WTC11 (cell line): ENCODE results near the gene RNF208. TPM values are rescaled to one million over a fixed set of nuclear protein-coding genes. Genes with fewer than 3 reads are reported as not detected.

ENCODE experiments used
- ATAC-seq: fragments of 200-7000 bp; cut with Tn5 transposase; 2 replicates; pipeline ENCODE4 v1.10.0; 2021; ENCODE audit warnings: mild to moderate bottlenecking, moderate library complexity
- CTCF ChIA-PET: fragments of 300-600 bp; sonication (Branson Sonifier 250); formaldehyde crosslinking; loops from one replicate; lab custom pipeline; 2021; ENCODE audit warnings: antibody characterized with exemption; lab: Charles Lee
- POLR2A ChIA-PET: fragments of 350-600 bp; sonication (Branson Sonifier 250); formaldehyde crosslinking; loops from one replicate; lab custom pipeline; 2021; ENCODE audit warnings: antibody characterized with exemption; lab: Charles Lee
- DNase-seq: peaks from one replicate; pipeline ENCODE4 v3.0.0; 2021; ENCODE audit warnings: low spot score
- H3K27ac Mint-ChIP-seq: 2 replicates; pipeline ENCODE4 v1.8.0; 2021; ENCODE audit warnings: mixed read lengths
- H3K27me3 Mint-ChIP-seq: 2 replicates; pipeline ENCODE4 v1.8.0; 2021; ENCODE audit warnings: low read depth, mild to moderate bottlenecking, moderate library complexity, mixed read lengths
- H3K36me3 Mint-ChIP-seq: 2 replicates; pipeline ENCODE4 v1.8.0; 2021; ENCODE audit warnings: mixed read lengths
- H3K4me1 Mint-ChIP-seq: 2 replicates; pipeline ENCODE4 v1.8.0; 2022; ENCODE audit warnings: mixed read lengths
- H3K4me3 Mint-ChIP-seq: 2 replicates; pipeline ENCODE4 v1.8.0; 2021; ENCODE audit warnings: mild to moderate bottlenecking, moderate library complexity, mixed read lengths
- H3K9me3 Mint-ChIP-seq: 2 replicates; pipeline ENCODE4 v1.8.0; 2021; ENCODE audit warnings: mixed read lengths
- AR ChIP-seq: fragments of 250-450 bp; sonication (Bioruptor Pico); IDR thresholded peaks from 2 replicates; pipeline ENCODE4 v1.9.0; 2021; ENCODE audit warnings: mild to moderate bottlenecking
- CBFB ChIP-seq: sonication (generic); formaldehyde crosslinking; IDR thresholded peaks from 2 replicates; pipeline ENCODE4 v1.8.1; 2022; ENCODE audit warnings: mild to moderate bottlenecking, low read depth, missing genetic modification reagents
- CREM ChIP-seq: sonication (generic); formaldehyde crosslinking; IDR thresholded peaks from 2 replicates; pipeline ENCODE4 v1.8.1; 2022; ENCODE audit warnings: mild to moderate bottlenecking, missing genetic modification reagents, moderate library complexity
- E2F5 ChIP-seq: sonication (generic); formaldehyde crosslinking; IDR thresholded peaks from 2 replicates; pipeline ENCODE4 v1.8.1; 2022; ENCODE audit warnings: mild to moderate bottlenecking, moderate library complexity, missing genetic modification reagents
- ESRRA ChIP-seq: sonication (generic); formaldehyde crosslinking; IDR thresholded peaks from 2 replicates; pipeline ENCODE4 v1.8.1; 2022; ENCODE audit warnings: mild to moderate bottlenecking, missing genetic modification reagents, borderline replicate concordance
- ETV6 ChIP-seq: sonication (generic); formaldehyde crosslinking; IDR thresholded peaks from 2 replicates; pipeline ENCODE4 v1.8.1; 2022; ENCODE audit warnings: mild to moderate bottlenecking, missing genetic modification reagents
- FOXK1 ChIP-seq: sonication (generic); formaldehyde crosslinking; IDR thresholded peaks from 2 replicates; pipeline ENCODE4 v1.8.0; 2022; ENCODE audit warnings: mild to moderate bottlenecking, moderate library complexity, missing genetic modification reagents
- GTF2I ChIP-seq: fragments of 250-450 bp; sonication (Bioruptor Pico); conservative IDR thresholded peaks from 2 replicates; pipeline ENCODE4 v1.4.0; 2021; ENCODE audit warnings: mild to moderate bottlenecking
- HMGA2 ChIP-seq: fragments of 250-450 bp; sonication (Bioruptor Pico); IDR thresholded peaks from 2 replicates; pipeline ENCODE4 v1.4.0; 2021; ENCODE audit warnings: mild to moderate bottlenecking, moderate library complexity
- MLX ChIP-seq: sonication (generic); formaldehyde crosslinking; IDR thresholded peaks from 2 replicates; pipeline ENCODE4 v1.8.1; 2023; ENCODE audit warnings: mild to moderate bottlenecking, missing genetic modification reagents, moderate library complexity
- MXD4 ChIP-seq: fragments of 250-450 bp; sonication (Bioruptor Pico); IDR thresholded peaks from 2 replicates; pipeline ENCODE4 v1.8.0; 2021; ENCODE audit warnings: mild to moderate bottlenecking, moderate library complexity, borderline replicate concordance
- NR2C2 ChIP-seq: sonication (generic); formaldehyde crosslinking; IDR thresholded peaks from 2 replicates; pipeline ENCODE4 v1.8.0; 2022; ENCODE audit warnings: mild to moderate bottlenecking, missing genetic modification reagents
- OVOL2 ChIP-seq: fragments of 250-450 bp; sonication (Bioruptor Pico); IDR thresholded peaks from 2 replicates; pipeline ENCODE4 v1.9.0; 2021; ENCODE audit warnings: mild to moderate bottlenecking, borderline replicate concordance
- TEAD1 ChIP-seq: sonication (generic); formaldehyde crosslinking; IDR thresholded peaks from 2 replicates; pipeline ENCODE4 v1.8.0; 2022; ENCODE audit warnings: mild to moderate bottlenecking, missing genetic modification reagents
- TP53 ChIP-seq: sonication (generic); formaldehyde crosslinking; IDR thresholded peaks from 2 replicates; pipeline ENCODE4 v1.8.1; 2023; ENCODE audit warnings: mild to moderate bottlenecking, missing genetic modification reagents
- ZBTB43 ChIP-seq: sonication (generic); formaldehyde crosslinking; IDR thresholded peaks from 2 replicates; pipeline ENCODE4 v1.8.1; 2023; ENCODE audit warnings: mild to moderate bottlenecking, missing genetic modification reagents
- ZNF219 ChIP-seq: sonication (generic); formaldehyde crosslinking; IDR thresholded peaks from 2 replicates; pipeline ENCODE4 v1.8.0; 2023; ENCODE audit warnings: missing genetic modification reagents, mild to moderate bottlenecking, borderline replicate concordance
- ZNF532 ChIP-seq: fragments of 250-450 bp; sonication (Bioruptor Pico); IDR thresholded peaks from 2 replicates; pipeline ENCODE4 v1.9.0; 2021; ENCODE audit warnings: mild to moderate bottlenecking, borderline replicate concordance
- ZSCAN18 ChIP-seq: fragments of 250-450 bp; sonication (Bioruptor Pico); IDR thresholded peaks from 2 replicates; pipeline ENCODE4 v2.1.2; 2022; ENCODE audit warnings: mild to moderate bottlenecking, moderate library complexity
- total RNA-seq: library from RNA; stranded (reverse); gene quantifications from 3 replicates; pipeline ENCODE4 v1.2.3, GENCODE V29; 2021

Gene RNF208
- total RNA-seq, 1 experiment from 2014 or later: 14.8 TPM

- no peak for TF ChIP-seq MXD4 (CRISPR knock-in tag)
- peak; percentile 61; the same call in 1 of the 2 replicates for TF ChIP-seq ZBTB43 (CRISPR knock-in tag)
- no peak for TF ChIP-seq ZSCAN18
- peak; percentile 52 for TF ChIP-seq HMGA2 (CRISPR knock-in tag)
- 0 out of 2 replicates have a peak, but pooled peaks have one; percentile 28 for TF ChIP-seq TP53 (CRISPR knock-in tag)
- TF ChIP-seq ETV6 (CRISPR knock-in tag): peak; percentile 83
- TF ChIP-seq CREM: 0 out of 2 replicates have a peak, but pooled peaks have one; percentile 68
- TF ChIP-seq OVOL2 (CRISPR knock-in tag): no peak; the same call in 1 of the 2 replicates
- TF ChIP-seq MLX: no peak
- TF ChIP-seq NR2C2 (CRISPR knock-in tag): no peak
- peak; percentile 67; the same call in 1 of the 2 replicates for TF ChIP-seq E2F5 (CRISPR knock-in tag)
- peak; percentile 22; the same call in 1 of the 2 replicates for TF ChIP-seq ZNF532 (CRISPR knock-in tag)
Observed at GRCh38 chr9:137240841-137241489, 18.9 kb upstream of the RNF208 start, which contains the start of gene TUBB4B (continued).

- H3K4me1 Mint-ChIP-seq: peaks cover 40% of the 10 kb centered on the region
- H3K36me3 Mint-ChIP-seq: peaks cover 20% of the 10 kb centered on the region
- H3K9me3 Mint-ChIP-seq: no peaks in the 10 kb centered on the region
- H3K27me3 Mint-ChIP-seq: no peaks in the 10 kb centered on the region
- ATAC-seq (no peak), DNase-seq (peak; percentile 38)
- ChIA-PET POLR2A (interaction anchor here (0.6 to 1.8 kb wide), 29 partner anchors 13 to 652 kb away, joined by 3 to 30 read pairs (median 4); partner anchors contain the start of genes LRRC26, MAN1B1, NELFB and NRARP), CTCF (interaction anchor here (0.7 to 2.4 kb wide), 29 partner anchors 11 to 211 kb away, joined by 3 to 14 read pairs (median 4); partner anchors contain the start of genes CYSRT1, EXD3, MAN1B1 and NOXA1)
- H3K27ac Mint-ChIP-seq: no peak overlapping the region
- H3K4me3 Mint-ChIP-seq: peak overlapping the region; percentile 73
- no peak for TF ChIP-seq AR
- TF ChIP-seq CBFB: 0 out of 2 replicates have a peak, but pooled peaks have one; percentile 63
- TF ChIP-seq ZNF219 (CRISPR knock-in tag): peak; percentile 75; the same call in 1 of the 2 replicates
- TF ChIP-seq ZBTB43 (CRISPR knock-in tag): peak; percentile 80; the same call in 1 of the 2 replicates
- peak; percentile 76; the same call in 1 of the 2 replicates for TF ChIP-seq ESRRA (CRISPR knock-in tag)
- peak; percentile 34; the same call in 1 of the 2 replicates for TF ChIP-seq FOXK1 (CRISPR knock-in tag)
- TF ChIP-seq TEAD1 (CRISPR knock-in tag): peak; percentile 79; the same call in 1 of the 2 replicates
- no peak for TF ChIP-seq GTF2I (CRISPR knock-in tag)
Observed at GRCh38 chr9:137240318-137240840, 18.3 kb upstream of the RNF208 start.
